Activated CD8-positive, alpha-beta memory T cell treated with anti-CD3 and anti-CD28 coated beads, Interleukin-2, amount 50 U/mL, for 24 hours (primary cell): ENCODE data around the gene SLC9A5.
A peak's percentile ranks its signal among the peaks of the same experiment; 100 is the strongest.

Experiments
- DNase-seq: peaks from one replicate; pipeline ENCODE4 v3.0.0-alpha.2; 2020; ENCODE audit errors: extremely low read depth

SLC9A5 gene

DNA sequence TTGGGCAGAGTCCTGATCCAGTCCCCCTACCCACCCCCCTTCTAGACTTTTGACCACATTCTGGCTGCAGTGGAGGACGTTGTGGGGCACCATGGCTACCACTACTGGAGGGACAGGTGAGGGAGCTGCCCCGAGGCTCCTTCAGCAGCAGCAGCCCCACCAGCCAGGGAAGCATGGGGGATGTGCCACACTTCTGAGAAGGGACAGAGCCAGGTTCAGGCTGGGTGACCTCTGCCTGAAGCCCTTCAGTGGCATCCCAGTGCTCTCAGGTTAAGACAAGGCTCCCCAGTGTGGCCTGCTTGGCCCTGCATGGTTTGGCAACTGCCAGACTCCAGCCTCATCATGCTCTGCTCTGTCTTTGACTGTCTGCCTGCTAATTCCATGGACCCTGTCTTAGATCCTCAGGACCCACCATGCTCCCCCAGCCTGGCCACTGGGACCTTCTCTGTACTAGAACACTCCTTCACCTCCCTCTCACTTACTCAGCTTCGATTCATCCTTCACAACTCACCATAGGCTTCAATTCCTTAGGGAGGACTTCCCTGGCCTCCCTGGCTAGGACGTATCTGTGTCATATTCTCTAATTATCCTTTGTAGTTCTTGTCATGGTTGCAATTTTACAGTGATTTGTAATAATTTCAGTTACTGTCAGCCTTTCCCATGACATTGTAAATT, 8.8 kb downstream of the SLC9A5 start:
- DNase-seq, result no peak

DNA sequence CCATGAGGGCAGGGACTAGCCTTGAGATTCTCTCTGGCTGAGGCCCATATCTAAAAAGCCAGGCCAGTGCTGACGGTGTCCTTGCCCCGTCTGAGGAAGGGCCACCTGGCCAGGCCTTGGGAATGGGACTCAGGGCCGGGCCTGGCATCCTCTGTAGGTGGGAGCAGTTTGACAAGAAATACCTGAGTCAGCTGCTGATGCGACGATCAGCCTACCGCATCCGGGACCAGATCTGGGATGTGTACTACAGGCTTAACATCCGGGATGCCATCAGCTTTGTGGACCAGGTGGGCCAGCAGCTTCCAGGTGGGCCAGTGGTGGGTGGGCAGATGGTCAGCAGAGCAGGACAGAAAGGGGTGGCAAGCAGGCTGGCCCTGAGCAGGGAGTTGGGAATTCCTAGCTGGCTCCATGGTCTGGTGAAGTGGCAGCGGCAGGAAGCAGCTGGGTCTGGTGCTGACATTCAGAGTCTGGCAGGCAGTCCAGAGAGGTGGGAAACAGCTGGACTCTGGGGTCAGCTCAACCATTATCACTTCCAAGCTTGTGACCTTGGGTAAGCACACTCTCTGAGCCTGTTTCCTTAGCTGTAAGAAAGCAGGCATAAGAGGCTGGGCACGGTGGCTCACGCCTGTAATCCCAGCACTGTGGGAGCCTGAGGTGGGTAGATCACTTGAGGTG, 9.5 kb downstream of the SLC9A5 start:
- DNase-seq, result no peak

DNA sequence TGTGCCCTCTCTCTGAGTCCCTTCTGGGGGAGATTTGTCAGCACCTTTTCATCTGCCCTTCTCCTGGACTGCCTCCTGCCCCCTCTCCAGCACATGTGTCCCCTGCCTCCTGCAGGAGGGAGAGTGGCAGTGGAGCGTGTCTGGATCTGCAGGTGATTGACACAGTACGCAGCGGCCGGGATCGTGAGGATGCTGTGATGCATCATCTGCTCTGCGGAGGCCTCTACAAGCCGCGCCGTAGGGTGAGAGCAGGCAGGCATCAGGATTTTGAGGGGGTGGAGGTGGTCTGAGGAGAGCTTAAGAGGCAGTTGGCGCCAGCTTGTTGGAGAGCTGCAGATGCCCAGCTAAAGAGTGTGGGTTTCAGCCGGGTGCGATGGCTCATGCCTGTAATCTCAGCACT, 10.9 kb downstream of the SLC9A5 start:
- DNase-seq, result no peak

DNA sequence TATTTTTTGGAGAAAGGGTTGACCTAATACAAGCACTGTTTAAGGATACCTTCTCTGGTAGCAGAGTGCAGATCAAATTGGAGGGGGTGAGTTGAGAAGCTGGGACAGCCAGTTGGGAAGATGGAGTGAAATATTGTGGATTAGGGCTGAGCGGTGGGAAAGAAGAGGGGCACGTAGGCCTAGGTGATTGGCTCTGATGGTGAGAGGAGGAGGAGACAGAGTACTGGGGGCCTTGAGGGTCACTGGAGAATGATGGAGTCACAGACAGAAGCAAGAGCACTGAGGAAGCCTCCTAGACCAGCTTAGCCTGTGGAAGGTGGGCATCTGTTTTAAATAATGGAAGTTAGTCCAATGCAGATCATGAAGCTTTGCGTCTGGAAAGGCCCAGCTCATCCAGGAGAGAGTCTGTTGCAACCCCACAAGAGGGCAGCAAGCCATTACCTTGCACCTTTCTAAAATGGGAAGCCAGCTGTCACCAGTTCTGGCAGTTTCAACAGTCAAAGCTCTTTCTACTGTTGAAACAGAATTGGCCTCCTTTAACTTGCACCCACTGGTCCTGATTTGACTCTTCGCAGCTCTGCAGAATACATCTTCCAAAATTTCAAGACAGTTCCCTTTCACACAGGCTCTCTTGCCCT, 11.8 kb downstream of the SLC9A5 start:
- no peak for DNase-seq

DNA sequence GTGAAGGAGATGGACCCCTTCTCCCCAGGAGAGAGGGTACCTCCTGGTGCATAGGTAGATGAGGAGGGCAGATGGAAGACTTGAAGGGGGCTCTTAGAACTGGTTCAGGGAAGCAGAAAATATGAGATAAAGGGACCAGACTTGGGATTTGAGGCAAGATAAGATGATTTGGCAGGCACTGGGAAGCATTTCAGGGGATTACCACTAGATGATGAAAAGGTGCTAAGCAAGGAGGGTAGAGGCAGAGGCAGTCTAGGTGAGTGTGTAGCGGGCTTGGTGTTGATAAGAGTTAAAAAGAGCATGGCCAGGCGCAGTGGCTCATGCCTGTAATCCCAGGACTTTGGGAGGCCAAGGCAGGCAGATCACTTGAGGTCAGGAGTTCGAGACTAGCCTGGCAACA, 14.4 kb downstream of the SLC9A5 start:
- no peak for DNase-seq

DNA sequence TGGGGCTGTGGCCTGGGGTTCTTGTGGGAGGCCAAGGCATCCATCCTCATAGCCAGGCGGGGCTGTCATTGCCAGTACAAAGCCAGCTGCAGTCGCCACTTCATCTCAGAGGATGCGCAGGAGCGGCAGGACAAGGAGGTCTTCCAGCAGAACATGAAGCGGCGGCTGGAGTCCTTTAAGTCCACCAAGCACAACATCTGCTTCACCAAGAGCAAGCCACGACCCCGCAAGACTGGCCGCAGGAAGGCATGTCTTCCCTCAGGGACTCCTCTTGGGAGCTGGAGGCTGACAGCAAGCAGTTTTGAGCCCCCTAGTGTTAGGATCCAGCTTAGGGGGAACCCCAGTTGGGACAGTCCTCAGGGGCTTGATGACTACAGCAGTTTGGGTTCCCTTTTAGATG, 15.5 kb downstream of the SLC9A5 start:
- no peak for DNase-seq

DNA sequence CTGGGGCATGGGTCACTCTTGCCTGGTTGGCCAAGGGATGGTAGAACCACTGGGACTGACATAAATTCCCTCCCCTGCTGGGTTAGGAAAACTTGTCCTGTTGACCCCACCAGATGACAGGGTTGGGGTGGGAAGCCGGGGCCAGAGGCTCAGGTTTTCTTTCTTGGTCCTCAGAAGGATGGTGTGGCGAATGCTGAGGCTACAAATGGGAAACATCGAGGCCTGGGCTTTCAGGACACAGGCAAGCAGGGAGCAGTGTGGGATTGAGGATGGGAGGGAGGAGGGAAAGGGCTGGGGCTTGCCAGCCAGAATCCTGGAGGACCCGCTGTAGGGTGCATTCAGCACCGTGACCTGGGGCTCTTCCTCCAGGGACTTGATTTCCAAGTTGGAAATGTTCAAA, 16.1 kb downstream of the SLC9A5 start:
- no peak for DNase-seq

DNA sequence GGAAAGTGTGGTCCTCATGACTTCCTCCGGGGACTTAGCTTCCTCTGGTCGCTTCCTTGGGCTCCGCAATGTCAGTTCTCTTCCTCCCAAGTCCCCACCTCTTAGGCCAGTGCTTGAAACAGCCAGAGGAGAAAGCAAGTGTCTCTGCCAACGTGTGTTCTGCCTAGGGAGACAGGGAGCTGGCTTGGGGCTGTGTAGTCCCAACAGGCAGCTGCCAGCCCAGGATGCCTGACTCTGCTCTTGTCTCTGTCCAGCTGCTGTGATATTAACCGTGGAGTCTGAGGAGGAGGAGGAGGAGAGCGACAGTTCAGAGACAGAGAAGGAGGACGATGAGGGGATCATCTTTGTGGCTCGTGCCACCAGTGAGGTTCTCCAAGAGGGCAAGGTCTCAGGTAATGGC, 17.1 kb downstream of the SLC9A5 start:
- no peak for DNase-seq

DNA sequence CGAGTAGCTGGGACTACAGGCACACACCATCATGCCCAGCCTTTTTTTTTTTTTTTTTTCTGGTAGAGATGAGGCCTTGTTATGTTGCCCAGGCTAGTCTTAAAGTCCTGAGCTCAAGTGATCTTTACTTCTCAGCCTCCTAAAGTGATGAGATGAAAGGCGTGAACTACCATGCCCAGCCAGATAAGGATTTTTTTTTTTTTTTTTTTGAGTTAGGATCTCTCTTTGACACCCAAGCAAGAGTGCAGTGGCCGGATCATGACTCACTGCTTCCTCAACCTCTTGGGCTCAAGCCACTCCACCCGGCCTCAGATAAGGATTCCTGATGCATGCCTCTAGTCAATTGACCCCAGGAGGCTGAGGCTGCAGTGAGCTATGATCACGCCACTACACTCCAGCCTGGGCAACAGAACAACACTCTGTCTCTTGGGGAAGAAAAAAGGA, 19.4 kb downstream of the SLC9A5 start:
- DNase-seq, result no peak

DNA sequence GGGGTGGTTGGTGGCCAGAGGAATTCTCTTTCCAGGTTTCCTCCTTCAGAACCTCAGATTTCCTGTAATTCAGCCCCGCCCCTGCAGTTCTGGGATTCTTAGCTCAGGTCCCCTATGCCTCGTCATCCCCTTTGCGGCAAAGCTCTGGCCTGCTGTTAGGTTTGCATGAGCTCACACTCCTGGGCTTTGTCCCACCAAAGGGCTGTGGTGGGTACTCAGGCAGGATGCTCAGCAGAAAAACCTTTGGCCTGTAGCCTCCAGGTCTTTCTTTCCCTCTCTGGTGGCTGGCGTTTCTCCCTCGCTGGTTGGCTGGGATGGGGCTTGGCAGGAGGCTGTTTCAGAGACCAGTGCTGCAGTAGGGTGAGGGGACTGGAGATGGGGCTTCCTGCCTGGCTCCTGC, 21.0 kb downstream of the SLC9A5 start:
- no peak for DNase-seq

DNA sequence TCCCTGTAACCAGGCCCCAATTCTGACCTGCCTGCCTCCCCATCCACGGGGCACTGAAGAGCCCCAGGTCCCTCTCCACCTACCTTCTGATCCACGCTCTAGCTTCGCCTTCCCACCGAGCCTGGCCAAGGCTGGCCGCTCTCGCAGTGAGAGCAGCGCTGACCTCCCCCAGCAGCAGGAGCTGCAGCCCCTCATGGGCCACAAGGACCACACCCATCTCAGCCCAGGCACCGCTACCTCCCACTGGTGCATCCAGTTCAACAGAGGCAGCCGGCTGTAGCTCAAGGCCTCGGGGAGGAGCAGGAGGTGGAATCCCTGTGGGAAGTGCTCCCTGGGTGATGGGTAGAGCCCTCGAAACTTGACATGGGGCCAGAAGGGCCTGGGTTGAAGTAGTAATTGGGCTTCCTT, 22.2 kb downstream of the SLC9A5 start:
- no peak for DNase-seq

DNA sequence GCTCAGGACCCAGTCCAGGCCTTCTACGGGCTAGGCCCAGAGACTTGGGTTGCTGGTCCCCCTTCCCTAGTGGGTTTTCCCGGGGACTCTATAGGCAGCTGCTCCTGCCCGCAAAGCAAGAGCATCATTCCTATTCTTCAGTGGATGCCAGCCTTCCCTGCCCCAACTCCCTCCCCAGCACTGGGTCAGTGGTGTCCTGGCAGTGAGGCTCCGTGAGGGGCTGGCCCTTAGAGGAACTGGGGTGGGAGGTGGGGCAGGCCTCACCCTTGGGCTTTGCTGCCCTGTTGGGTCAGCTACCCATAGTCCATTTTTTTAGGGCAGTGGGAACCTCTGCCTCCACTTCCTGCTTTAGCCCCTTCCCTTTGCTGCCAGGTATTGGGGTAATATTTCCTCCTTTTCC, 22.7 kb downstream of the SLC9A5 start:
- DNase-seq, result no peak

DNA sequence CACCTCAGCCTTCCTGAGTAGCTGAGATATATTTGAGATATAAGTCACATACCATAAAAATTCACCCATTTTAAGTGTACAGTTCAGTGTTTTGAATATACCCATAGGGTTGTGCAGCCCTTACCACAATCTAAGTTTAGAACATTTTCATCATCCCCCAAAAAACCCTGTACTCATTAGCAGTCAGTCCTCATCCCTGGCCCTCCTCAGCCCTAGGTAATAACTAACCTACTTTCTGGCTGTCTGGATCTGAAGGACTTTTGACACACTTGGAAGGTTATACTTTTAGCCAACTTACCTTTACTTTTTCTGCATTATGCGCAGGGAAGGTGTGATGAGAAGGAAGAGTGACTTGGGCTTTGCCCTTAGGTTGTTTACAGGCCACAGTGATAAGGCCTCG, 26.5 kb downstream of the SLC9A5 start:
- no peak for DNase-seq

DNA sequence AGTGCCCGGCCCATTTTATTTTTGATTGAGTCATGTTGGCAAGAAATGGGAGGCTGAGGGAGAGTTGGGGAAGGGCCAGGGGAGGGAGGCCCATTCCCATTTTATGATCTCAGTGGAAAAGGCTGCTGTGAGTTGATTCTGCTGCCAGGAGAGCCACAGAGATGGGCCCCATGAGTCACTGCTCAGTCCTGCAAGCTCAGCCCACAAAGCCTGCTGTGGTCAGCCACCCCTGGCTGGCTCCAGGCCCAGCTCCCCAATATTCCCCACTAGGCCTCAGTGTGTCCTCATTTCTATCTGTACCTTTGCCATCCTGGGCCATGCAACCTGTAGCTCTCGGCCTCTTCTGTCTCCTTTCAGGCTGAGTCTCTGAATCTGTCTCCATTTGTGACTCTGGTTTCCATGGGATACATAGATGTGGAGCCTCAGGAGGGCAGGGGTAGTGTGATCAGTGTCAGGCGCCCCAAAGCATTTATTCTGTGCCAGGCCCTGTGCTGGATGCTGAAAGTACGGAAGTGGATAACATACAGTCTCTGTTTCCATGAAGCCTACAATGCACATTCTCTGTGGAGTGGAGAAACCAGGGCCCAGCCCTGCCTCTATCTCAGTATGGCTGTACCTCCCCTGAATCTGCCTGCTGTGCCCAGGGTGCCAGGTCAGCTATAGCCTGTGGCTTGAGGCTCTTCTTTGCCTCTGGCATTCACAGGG, 28.7 kb downstream of the SLC9A5 start:
- no peak for DNase-seq

DNA sequence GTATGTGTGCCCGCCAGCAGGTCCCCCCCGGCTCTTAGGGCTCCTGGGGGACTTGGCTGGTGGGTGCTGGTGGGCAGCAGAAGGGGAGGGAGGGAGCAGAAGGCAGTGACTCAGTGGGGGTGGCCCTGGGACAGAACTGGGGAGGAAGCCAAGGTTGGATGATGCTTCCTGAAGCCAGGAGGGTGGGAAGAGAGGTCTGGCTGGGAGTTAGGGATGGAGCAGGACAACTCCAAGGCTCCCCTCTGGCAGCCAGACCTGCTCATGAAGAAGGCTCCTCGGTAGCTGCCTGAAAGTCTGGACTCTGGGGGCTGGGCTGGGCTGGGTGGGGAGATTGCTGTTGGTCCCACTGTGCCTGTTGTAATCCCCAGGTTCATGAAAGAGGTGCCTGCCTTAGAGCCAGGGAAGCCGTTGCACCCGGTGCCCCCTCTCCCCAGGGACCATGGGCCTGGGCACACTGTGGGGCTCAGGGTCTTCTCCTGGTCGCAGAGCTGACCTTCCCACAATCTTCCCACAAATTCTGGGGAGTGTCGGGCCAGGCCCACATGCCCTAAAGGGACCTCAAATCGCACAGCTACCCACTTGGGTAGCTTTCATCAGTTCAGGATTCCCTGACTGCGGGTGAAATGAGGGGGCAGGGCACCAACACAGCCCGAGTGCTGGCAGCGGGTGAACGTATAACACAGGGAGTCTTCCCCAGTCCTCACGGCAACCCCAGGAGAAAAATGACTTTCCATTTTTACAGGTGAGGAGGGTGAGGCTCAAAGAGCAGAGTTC, 29.4 kb downstream of the SLC9A5 start:
- DNase-seq, result no peak

DNA sequence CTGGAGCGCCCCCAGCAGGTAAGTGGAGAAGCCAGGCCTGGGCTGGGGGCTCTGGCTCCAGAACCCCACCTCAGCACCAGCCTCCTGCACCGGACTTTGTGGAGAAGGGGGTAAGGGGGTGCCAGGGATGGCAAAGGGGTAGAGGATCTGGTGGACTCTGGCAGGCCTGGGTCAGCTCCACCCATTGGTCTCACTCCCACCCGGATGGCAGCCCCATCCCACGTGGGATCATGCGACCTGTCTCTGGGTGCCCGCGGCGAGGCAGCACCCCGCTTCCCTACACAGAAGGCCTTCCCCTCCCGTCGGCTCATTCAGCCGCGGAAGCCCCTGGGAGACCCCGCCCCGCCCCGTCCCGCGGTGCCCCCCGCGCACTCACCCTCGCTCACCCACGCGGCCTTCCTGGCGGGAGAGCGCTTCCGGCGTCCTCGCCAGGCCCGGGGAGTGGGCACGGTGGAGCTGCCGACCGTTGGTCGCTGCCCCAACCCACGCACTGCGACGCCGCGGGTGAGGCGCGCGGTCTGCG, 30.1 kb downstream of the SLC9A5 start:
- DNase-seq, result no peak

DNA sequence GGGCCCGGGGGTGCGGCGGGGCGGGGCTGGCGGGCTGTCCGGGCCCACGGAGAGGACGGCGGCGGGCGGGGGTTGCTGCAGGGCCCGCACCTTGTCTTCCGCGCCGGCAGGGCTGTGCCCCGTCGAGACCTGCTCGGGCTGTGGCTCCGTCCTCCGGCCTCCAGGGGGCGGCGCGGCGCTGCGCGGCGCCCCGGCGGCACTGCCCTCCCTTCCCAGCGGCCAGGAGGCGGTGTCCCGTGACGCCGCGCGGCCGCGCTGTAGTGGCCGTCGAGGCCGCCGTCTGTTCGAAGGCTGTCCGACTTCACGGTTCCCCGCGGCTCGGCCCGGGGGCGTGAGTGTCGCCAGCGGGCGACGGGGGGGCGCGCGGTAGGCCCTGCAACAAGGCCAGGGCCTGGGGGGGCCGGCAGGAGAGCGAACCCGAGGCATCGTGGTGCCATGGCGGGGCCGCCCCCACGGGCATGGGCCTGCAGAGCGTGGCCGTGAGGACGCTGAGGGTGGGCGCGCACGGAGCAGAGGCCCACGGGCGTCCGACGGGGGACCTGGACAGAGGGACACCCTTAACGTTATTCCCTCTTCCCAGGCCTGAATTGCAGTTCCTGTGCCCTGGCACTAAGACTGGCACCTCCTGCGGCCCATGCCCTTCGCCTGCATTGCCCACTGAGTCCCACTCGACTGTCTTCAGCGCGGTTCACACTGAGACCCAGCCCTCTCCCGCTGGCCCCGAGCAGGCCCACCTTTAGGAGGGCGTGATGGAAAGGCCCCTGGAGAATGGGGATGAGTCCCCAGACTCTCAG, 30.7 kb downstream of the SLC9A5 start, which contains the start of gene PLEKHG4:
Gene PLEKHG4, plus strand, starts transcription at position 237 of the 794 bp plus-strand sequence. Its CDS starts 513 bp downstream, at position 750.
- peak; percentile 47 for DNase-seq

DNA sequence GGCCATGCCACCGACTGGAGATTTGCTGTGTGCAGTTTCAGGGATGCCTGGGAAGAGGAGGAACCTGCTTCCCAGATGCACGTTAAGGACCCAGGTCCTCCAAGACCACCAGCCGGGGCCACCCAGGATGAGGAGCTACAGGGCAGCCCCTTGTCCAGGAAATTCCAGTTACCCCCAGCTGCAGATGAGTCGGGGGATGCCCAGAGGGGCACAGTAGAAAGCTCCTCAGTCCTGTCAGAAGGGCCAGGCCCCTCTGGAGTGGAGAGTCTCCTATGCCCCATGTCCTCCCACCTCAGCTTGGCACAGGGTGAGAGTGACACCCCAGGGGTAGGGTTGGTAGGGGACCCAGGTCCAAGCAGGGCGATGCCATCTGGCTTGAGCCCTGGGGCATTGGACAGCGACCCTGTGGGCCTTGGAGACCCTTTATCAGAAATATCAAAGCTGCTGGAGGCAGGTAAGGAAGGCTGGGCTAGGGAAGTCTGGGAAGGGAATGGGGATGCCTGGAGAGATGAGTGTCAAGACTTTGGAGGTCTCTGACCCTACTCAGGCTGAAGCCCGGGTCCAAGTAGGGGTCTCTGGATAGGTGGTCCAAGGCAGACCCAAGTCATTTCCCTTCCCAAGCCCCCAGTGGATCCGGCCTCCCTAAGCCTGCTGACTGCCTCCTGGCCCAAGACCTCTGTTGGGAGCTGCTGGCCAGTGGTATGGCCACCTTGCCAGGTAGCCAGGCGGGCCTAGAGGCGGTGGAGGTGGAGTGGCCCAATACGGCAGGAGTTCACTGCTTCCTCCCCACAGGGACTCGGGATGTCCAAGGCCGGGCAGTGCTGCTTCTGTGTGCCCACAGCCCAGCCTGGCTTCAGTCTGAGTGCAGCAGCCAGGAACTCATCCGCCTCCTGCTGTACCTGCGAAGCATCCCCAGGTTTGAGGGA, 31.6 kb downstream of the SLC9A5 start:
- no peak for DNase-seq
